22Rv1 (cell line): ENCODE results near the gene KIAA1217.

ENCODE experiments used
- H3K27ac ChIP-seq: fragments of 450-650 bp; 2 replicates; pipeline ENCODE4 v1.5.1; 2017
- ZFX ChIP-seq: fragments of 450-650 bp; IDR thresholded peaks from 2 replicates; pipeline ENCODE4 v1.6.1; 2017; ENCODE audit warnings: antibody characterized with exemption, borderline replicate concordance
- TF ChIP-seq, protein P1 (sequence below): fragments of 450-650 bp; IDR thresholded peaks from 2 replicates; pipeline ENCODE4 v1.5.1; 2017; ENCODE audit warnings: mild to moderate bottlenecking

Gene KIAA1217

DNA sequence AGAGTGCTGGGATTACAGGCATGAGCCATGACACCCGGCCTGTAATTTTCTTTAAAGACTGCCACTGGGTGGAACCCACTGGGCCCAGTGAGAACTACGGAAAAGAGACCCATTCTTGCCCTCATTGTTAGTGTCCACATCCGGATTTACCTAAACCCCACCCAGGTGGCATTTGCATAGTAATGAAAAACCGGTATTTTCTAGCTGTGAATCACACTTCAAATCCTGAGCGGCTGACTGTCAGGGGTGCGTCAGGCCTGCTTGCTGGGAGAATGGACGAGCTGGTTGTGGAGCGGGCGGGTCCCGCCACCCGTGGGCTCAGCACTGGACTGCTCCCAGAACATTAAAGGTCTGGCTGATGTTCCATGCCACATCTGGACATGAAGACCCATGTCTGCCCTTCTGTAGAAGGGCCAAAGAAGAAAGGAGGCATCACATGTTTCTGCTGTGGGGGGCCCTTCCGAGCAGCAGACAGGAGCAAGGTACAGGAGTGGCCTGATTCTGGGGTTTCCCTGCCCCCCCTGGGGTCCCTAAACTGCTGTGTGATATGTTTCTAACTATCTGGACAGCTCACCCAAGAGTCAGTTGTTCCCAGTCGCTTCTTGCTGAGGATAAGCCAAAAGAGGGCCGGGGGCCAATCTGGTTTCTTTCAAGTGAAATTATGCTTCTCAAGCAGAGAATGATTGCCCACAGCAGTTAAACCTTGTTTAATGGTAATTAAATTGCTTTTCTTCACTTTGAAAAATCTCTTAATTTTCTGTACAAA, 46.4 kb downstream of the KIAA1217 start:
- H3K27ac ChIP-seq: no peak overlapping the region

DNA sequence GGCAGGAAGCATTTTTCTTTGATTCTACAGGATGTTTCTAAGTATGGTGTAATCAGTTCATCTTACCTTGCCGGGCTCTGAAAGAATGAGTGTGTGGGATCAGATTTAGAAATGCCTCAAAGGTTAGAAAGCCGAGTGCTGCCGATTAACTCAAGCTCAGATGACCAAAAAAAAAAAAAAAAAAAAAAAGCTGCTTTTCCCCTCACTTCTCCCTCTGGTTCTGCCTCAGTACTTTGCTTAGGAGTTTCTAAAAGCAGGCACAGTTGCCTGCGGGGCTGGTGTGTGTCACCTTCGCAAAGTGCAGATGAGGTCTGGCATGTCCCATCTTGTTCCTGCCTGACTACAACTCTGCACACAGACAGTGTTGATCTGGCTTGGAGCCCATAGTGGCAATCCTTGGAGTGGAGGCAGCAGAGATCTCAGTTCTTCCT, 47.0 kb downstream of the KIAA1217 start:
- no peak overlapping the region for H3K27ac ChIP-seq
- no peak for TF ChIP-seq ZFX
- TF ChIP-seq, protein P1, sequence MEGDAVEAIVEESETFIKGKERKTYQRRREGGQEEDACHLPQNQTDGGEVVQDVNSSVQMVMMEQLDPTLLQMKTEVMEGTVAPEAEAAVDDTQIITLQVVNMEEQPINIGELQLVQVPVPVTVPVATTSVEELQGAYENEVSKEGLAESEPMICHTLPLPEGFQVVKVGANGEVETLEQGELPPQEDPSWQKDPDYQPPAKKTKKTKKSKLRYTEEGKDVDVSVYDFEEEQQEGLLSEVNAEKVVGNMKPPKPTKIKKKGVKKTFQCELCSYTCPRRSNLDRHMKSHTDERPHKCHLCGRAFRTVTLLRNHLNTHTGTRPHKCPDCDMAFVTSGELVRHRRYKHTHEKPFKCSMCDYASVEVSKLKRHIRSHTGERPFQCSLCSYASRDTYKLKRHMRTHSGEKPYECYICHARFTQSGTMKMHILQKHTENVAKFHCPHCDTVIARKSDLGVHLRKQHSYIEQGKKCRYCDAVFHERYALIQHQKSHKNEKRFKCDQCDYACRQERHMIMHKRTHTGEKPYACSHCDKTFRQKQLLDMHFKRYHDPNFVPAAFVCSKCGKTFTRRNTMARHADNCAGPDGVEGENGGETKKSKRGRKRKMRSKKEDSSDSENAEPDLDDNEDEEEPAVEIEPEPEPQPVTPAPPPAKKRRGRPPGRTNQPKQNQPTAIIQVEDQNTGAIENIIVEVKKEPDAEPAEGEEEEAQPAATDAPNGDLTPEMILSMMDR: no peak

More for the DNA sequence above, 46.4 kb downstream of the KIAA1217 start:
- TF ChIP-seq, protein P1: no peak
- TF ChIP-seq ZFX: no peak

DNA sequence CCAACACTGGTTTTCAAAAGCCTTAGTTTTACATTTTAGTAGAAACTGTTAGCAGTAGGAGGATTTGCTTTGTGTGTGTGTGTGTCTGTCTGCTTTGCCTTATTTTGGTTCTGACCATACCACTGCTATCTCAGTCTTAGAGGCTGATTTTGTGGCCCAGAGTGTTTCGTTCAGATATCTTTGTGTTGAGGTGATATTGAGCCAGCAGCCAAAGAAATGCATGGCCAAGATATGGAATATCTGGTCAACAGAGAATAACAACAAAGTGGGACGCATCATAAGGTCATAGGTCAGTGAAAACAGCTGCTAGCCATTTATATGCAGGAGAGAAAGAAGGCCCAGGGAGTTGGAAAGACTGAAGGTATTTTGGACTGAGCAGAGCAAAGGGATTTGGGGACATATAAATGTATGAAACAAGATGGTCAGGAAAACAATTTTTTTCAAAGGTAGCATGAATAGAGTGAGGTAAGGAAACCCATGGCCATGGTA, 47.7 kb downstream of the KIAA1217 start:
- H3K27ac ChIP-seq: no peak overlapping the region
- TF ChIP-seq, protein P1: no peak
- TF ChIP-seq ZFX: no peak

DNA sequence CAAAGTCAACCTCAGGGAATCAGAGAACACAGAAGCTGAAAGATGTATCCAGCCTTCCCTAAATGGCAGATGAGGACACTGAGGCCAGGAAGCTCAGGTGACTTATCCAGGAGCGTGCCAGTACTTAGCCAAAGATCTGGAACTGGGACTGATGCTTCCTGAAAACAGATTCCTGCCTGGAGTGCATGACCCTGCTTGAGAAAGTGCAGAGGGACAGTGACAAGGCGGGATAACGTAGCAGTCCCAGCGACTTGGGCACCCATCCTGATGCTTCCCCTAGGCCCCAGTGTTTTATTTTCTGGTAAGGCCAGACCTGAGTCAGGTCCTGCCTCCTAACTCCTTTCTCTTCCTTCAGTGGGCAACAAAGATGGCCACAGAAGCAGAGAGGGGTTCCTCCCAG, 48.6 kb downstream of the KIAA1217 start:
- H3K27ac ChIP-seq: no peak overlapping the region
- TF ChIP-seq, protein P1: no peak
- TF ChIP-seq ZFX: no peak

DNA sequence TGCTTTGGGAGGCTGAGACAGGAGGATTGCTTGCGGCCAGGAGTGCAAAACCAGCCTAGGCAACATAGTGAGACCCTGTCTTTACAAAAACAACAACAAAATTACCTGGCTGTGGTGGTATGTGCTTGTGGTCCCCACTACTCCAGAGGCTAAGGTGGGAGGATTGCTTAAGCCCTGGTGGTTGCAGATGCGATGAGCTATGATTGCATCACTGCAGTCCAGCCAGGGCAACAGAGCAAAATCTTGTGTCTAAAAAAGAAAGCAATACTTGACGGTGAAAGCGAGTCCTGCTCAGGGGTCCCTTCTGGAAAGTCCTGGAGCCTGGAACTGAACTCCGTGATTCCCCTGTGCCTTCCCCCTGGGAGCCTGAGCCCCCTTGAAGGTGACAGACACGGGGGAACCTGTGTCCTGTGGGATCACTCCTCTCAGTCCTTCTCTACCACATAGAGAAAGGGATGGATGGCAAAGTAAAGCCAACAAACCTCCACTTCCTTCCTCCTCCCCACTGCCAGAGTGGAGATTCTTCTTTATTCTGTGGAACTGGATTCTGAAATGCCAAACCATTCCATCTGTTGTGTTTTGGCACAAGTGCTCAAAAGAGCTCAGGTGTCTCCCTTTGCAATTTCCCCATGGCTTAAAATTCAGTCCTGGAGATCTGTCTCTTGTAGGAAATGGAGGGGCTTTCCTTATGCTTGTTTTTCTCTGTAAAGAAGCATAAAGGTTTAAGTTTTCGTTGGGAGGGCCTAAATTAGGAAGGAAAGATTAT, 50.6 kb downstream of the KIAA1217 start:
- H3K27ac ChIP-seq: no peak overlapping the region
- TF ChIP-seq ZFX: no peak
- TF ChIP-seq, protein P1: no peak

DNA sequence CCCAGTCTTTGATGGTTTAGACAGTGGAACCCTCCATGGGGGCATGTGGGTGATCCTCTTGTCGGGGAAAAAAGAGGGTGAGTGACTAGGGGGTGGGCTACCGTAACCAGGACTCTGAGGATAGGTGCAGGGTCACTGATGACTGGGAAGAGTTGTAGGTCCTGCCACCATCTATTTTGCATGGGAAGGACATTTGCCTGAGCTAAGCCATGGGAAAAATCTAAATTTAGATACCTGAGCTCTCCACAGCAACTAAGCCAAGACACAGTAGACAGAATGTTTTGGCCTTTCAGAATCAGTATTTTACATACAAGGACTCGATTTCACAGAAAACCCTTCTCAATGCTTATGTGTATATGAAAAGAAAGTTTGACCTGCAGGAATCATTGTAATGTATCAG, 52.7 kb downstream of the KIAA1217 start:
- H3K27ac ChIP-seq: no peak overlapping the region
- TF ChIP-seq ZFX: no peak

DNA sequence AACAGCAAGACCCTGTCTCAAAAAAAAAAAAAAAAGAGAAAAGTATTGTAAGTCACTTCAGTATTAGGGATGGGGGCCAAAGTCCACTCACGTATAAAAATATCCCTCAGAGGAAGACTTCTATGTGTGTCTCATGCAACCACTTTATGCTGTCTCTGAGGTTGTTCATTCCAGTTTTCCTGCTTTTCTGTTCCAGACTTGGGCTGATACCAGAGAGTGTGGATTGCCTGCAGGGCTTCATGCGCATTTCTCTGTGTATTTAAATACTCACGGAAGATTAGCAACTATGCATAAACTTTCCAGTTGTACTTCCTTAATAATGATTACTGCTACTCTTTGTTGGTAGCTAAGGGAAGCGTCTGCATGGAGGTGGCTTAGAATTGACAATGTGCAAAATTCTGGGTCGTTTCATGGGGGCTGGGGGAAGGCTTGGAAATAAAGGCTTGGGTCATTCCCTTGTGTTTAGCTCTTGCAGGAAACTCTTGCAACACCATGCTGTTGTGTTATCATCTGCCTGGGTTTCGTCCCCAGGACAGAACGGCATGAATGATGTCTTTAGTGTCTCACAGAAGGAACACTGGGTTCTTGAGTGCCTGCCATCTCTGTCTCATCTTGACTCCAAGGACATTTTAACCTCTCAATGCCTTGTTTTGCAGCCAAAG, 54.1 kb downstream of the KIAA1217 start:
- no peak overlapping the region for H3K27ac ChIP-seq
- no peak for TF ChIP-seq ZFX
- TF ChIP-seq, protein P1: no peak
